Testis (tissue), 2 donors: ENCODE data around the gene MSI2.

ENCODE experiments used
- CTCF ChIP-seq, 3 experiments: fragments of 450-650 bp in 2 of 3; fragments of 200-600 bp in 1 of 3; sonication (generic) in 1 of 3; IDR thresholded peaks; one replicate each; pipeline ENCODE4 v1.5.1; 2016 to 2019; ENCODE audit warnings: antibody characterized with exemption in 3 of 3, mild to moderate bottlenecking in 2 of 3, moderate library complexity in 1 of 3
- POLR2A ChIP-seq: fragments of 450-650 bp; IDR thresholded peaks from one replicate; pipeline ENCODE4 v1.6.1; 2017; ENCODE audit warnings: antibody characterized with exemption, mild to moderate bottlenecking, moderate library complexity

- TF ChIP-seq POLR2A (no peak), CTCF (IDR thresholded peaks at IDR 0.05) (no peak)
Observed at GRCh38 chr17:57662644-57663308, 406.5 kb downstream of the MSI2 start.
